ENCODE measurements around the gene LDB2. TPM values are rescaled to one million over a fixed set of nuclear protein-coding genes. Genes with fewer than 3 reads are reported as not detected.

LDB2 gene
- total and polyA plus RNA-seq, 3 experiments from 2014 or later, result not detected

- Mint-ChIP-seq H3K36me3 (no peaks in the 10 kb centered on the region), H3K4me1 (no peaks in the 10 kb centered on the region), H3K9me3 (no peaks in the 10 kb centered on the region), H3K4me3 (no peak overlapping the region), H3K27ac (no peak overlapping the region), H3K27me3 (peaks cover 1 to 4% of the 10 kb centered on the region in 2 donors)
- Histone ChIP-seq H3K4me1 (ENCODE audit: insufficient read depth, low read length) (no peaks in the 10 kb centered on the region), H3K27me3 (ENCODE audit: insufficient read depth, low read length, poor library complexity, severe bottlenecking) (no peaks in the 10 kb centered on the region), H3K27ac (ENCODE audit: low read depth, low read length) (no peak overlapping the region), H3K4me3 (ENCODE audit: low read length) (no peak overlapping the region), H3K36me3 (ENCODE audit: insufficient read depth, low read length) (no peaks in the 10 kb centered on the region), H3K9me3 (ENCODE audit: low read length) (no peaks in the 10 kb centered on the region)
- ChIA-PET CTCF (no interaction called here), POLR2A (no interaction called here)
- no peak for DNase-seq
Observed at GRCh38 chr4:16765546-16765945, 132.9 kb downstream of the LDB2 start.

GRCh38 chr4:16764622-16765021 lies 133.8 kb downstream of the LDB2 start:
- Mint-ChIP-seq H3K4me3 (no peak overlapping the region), H3K9me3 (no peaks in the 10 kb centered on the region), H3K4me1 (no peaks in the 10 kb centered on the region), H3K36me3 (no peaks in the 10 kb centered on the region), H3K27ac (no peak overlapping the region), H3K27me3 (peaks cover 1 to 4% of the 10 kb centered on the region in 2 donors)
- ChIA-PET CTCF (no interaction called here), POLR2A (no interaction called here)
- Histone ChIP-seq H3K36me3 (ENCODE audit: insufficient read depth, low read length) (no peaks in the 10 kb centered on the region), H3K4me1 (ENCODE audit: insufficient read depth, low read length) (no peaks in the 10 kb centered on the region), H3K27ac (ENCODE audit: low read depth, low read length) (no peak overlapping the region), H3K4me3 (ENCODE audit: low read length) (no peak overlapping the region), H3K27me3 (ENCODE audit: insufficient read depth, low read length, poor library complexity, severe bottlenecking) (no peaks in the 10 kb centered on the region), H3K9me3 (ENCODE audit: low read length) (no peaks in the 10 kb centered on the region)
- DNase-seq, result no peak

GRCh38 chr4:16760617-16761363 lies 137.7 kb downstream of the LDB2 start:
- POLR2A ChIA-PET, result no interaction called here
- Mint-ChIP-seq H3K27ac (no peak overlapping the region), H3K4me1 (no peaks in the 10 kb centered on the region), H3K9me3 (no peaks in the 10 kb centered on the region), H3K36me3 (no peaks in the 10 kb centered on the region), H3K27me3 (peaks cover 0 to 1% of the 10 kb centered on the region in 2 donors), H3K4me3 (no peak overlapping the region)
- Histone ChIP-seq H3K36me3 (ENCODE audit: insufficient read depth, low read length) (no peaks in the 10 kb centered on the region), H3K27ac (ENCODE audit: low read depth, low read length) (no peak overlapping the region), H3K4me1 (ENCODE audit: insufficient read depth, low read length) (no peaks in the 10 kb centered on the region), H3K27me3 (ENCODE audit: insufficient read depth, low read length, poor library complexity, severe bottlenecking) (no peaks in the 10 kb centered on the region), H3K9me3 (ENCODE audit: low read length) (no peaks in the 10 kb centered on the region), H3K4me3 (ENCODE audit: low read length) (no peak overlapping the region)
- DNase-seq, result no peak
- CTCF ChIA-PET, result no interaction called here

- no peaks in the 10 kb centered on the region for H3K4me1 ChIP-seq (ENCODE audit: insufficient read depth, low read length)
- H3K9me3 ChIP-seq (ENCODE audit: low read length), result no peaks in the 10 kb centered on the region
- Mint-ChIP-seq H3K36me3 (no peaks in the 10 kb centered on the region), H3K9me3 (no peaks in the 10 kb centered on the region), H3K4me1 (no peaks in the 10 kb centered on the region), H3K27ac (no peak overlapping the region), H3K4me3 (no peak overlapping the region), H3K27me3 (peaks cover under 1 to 1% of the 10 kb centered on the region in 2 donors)
- ChIA-PET CTCF (no interaction called here), POLR2A (no interaction called here)
- no peak overlapping the region for H3K27ac ChIP-seq (ENCODE audit: low read depth, low read length)
- H3K27me3 ChIP-seq (ENCODE audit: insufficient read depth, low read length, poor library complexity, severe bottlenecking), result no peaks in the 10 kb centered on the region
- H3K36me3 ChIP-seq (ENCODE audit: insufficient read depth, low read length), result no peaks in the 10 kb centered on the region
- no peak for DNase-seq
- H3K4me3 ChIP-seq (ENCODE audit: low read length), result no peak overlapping the region
Observed at GRCh38 chr4:16759931-16760582, 138.4 kb downstream of the LDB2 start.

- H3K27ac Mint-ChIP-seq, result no peak overlapping the region
- ChIA-PET CTCF (no interaction called here), POLR2A (no interaction called here)
- H3K9me3 Mint-ChIP-seq, result peaks cover 0 to 3% (median 0%) of the 10 kb centered on the region in 5 donors
- no peak overlapping the region for H3K4me3 Mint-ChIP-seq
- Histone ChIP-seq H3K9me3 (ENCODE audit: low read length) (no peaks in the 10 kb centered on the region), H3K36me3 (ENCODE audit: insufficient read depth, low read length) (no peaks in the 10 kb centered on the region), H3K27me3 (ENCODE audit: insufficient read depth, low read length, poor library complexity, severe bottlenecking) (no peaks in the 10 kb centered on the region), H3K4me1 (ENCODE audit: insufficient read depth, low read length) (no peaks in the 10 kb centered on the region), H3K4me3 (ENCODE audit: low read length) (no peak overlapping the region), H3K27ac (ENCODE audit: low read depth, low read length) (no peak overlapping the region)
- H3K36me3 Mint-ChIP-seq, result no peaks in the 10 kb centered on the region
- no peak for DNase-seq
- H3K4me1 Mint-ChIP-seq, result no peaks in the 10 kb centered on the region
- H3K27me3 Mint-ChIP-seq, result peaks cover 3 to 5% of the 10 kb centered on the region in 2 donors
Observed at GRCh38 chr4:16758816-16759215, 139.6 kb downstream of the LDB2 start.

- Histone ChIP-seq H3K27me3 (ENCODE audit: insufficient read depth, low read length, poor library complexity, severe bottlenecking) (no peaks in the 10 kb centered on the region), H3K27ac (ENCODE audit: low read depth, low read length) (no peak overlapping the region), H3K4me3 (ENCODE audit: low read length) (no peak overlapping the region), H3K36me3 (ENCODE audit: insufficient read depth, low read length) (no peaks in the 10 kb centered on the region), H3K4me1 (ENCODE audit: insufficient read depth, low read length) (no peaks in the 10 kb centered on the region), H3K9me3 (ENCODE audit: low read length) (no peaks in the 10 kb centered on the region)
- DNase-seq, result no peak
- peaks cover 3 to 5% of the 10 kb centered on the region in 2 donors for H3K27me3 Mint-ChIP-seq
- H3K9me3 Mint-ChIP-seq, result peaks cover 0 to 4% (median 0%) of the 10 kb centered on the region in 5 donors
- ChIA-PET CTCF (no interaction called here), POLR2A (no interaction called here)
- H3K36me3 Mint-ChIP-seq, result no peaks in the 10 kb centered on the region
- no peak overlapping the region for H3K27ac Mint-ChIP-seq
- no peak overlapping the region for H3K4me3 Mint-ChIP-seq
- H3K4me1 Mint-ChIP-seq, result no peaks in the 10 kb centered on the region
Observed at GRCh38 chr4:16758255-16758654, 140.2 kb downstream of the LDB2 start.

GRCh38 chr4:16757080-16757521 lies 141.3 kb downstream of the LDB2 start:
- H3K9me3 Mint-ChIP-seq, result peaks cover 0 to 4% (median 0%) of the 10 kb centered on the region in 5 donors
- Histone ChIP-seq H3K27me3 (ENCODE audit: insufficient read depth, low read length, poor library complexity, severe bottlenecking) (no peaks in the 10 kb centered on the region), H3K36me3 (ENCODE audit: insufficient read depth, low read length) (no peaks in the 10 kb centered on the region), H3K9me3 (ENCODE audit: low read length) (no peaks in the 10 kb centered on the region), H3K4me1 (ENCODE audit: insufficient read depth, low read length) (no peaks in the 10 kb centered on the region), H3K4me3 (ENCODE audit: low read length) (no peak overlapping the region), H3K27ac (ENCODE audit: low read depth, low read length) (no peak overlapping the region)
- H3K27ac Mint-ChIP-seq, result no peak overlapping the region
- no peaks in the 10 kb centered on the region for H3K4me1 Mint-ChIP-seq
- no peak overlapping the region for H3K4me3 Mint-ChIP-seq
- CTCF ChIA-PET, result no interaction called here
- POLR2A ChIA-PET, result no interaction called here
- no peak for DNase-seq
- peaks cover 2 to 5% of the 10 kb centered on the region in 2 donors for H3K27me3 Mint-ChIP-seq
- no peaks in the 10 kb centered on the region for H3K36me3 Mint-ChIP-seq

GRCh38 chr4:16754104-16754503 lies 144.3 kb downstream of the LDB2 start:
- no peaks in the 10 kb centered on the region for H3K36me3 Mint-ChIP-seq
- DNase-seq, result no peak
- Histone ChIP-seq H3K4me3 (ENCODE audit: low read length) (no peak overlapping the region), H3K36me3 (ENCODE audit: insufficient read depth, low read length) (no peaks in the 10 kb centered on the region), H3K4me1 (ENCODE audit: insufficient read depth, low read length) (no peaks in the 10 kb centered on the region), H3K27me3 (ENCODE audit: insufficient read depth, low read length, poor library complexity, severe bottlenecking) (no peaks in the 10 kb centered on the region), H3K9me3 (ENCODE audit: low read length) (no peaks in the 10 kb centered on the region), H3K27ac (ENCODE audit: low read depth, low read length) (no peak overlapping the region)
- no peak overlapping the region for H3K4me3 Mint-ChIP-seq
- CTCF ChIA-PET, result no interaction called here
- no peaks in the 10 kb centered on the region for H3K4me1 Mint-ChIP-seq
- peaks cover 0 to 4% (median 0%) of the 10 kb centered on the region in 5 donors for H3K9me3 Mint-ChIP-seq
- H3K27ac Mint-ChIP-seq, result no peak overlapping the region
- H3K27me3 Mint-ChIP-seq, result peaks cover 2 to 5% of the 10 kb centered on the region in 2 donors
- POLR2A ChIA-PET, result no interaction called here

All from CD8-positive, alpha-beta memory T cell (primary cell).